HepG2 (cell line): ENCODE data around the gene GDAP2. TPM values are rescaled to one million over a fixed set of nuclear protein-coding genes. Genes with fewer than 3 reads are reported as not detected.

ENCODE experiments used
- ATAC-seq: fragments of 200-7000 bp; cut with Tn5 transposase; 3 replicates; pipeline ENCODE4 v1.9.1; 2020; ENCODE audit warnings: mild to moderate bottlenecking, moderate library complexity
- BruUV-seq: library from RNA; stranded (reverse); fragments of 400-500 nt; replicated peaks from 2 replicates; lab custom pipeline; 2021; lab: Mats Ljungman, UMichigan
- CTCF ChIA-PET: fragments of 300-600 bp; formaldehyde crosslinking; extraction: SDS; loops from one replicate; lab custom pipeline; 2021; ENCODE audit warnings: low total read pairs, inconsistent platforms, low intra/inter-chr PET ratio; lab: Yijun Ruan, JAX
- POLR2A ChIA-PET: fragments of 350-600 bp; sonication (Branson Sonifier 250); formaldehyde crosslinking; loops from one replicate; lab custom pipeline; 2020; ENCODE audit warnings: antibody characterized with exemption, inconsistent platforms; lab: Yijun Ruan, JAX
- DNase-seq: peaks from one replicate; pipeline ENCODE4 v3.0.0-alpha.2; 2015; ENCODE audit warnings: low spot score
- FAIRE-seq: peaks from 3 replicates; lab custom pipeline; 2011; peaks lifted over from hg19 to GRCh38; lab: Jason Lieb, UNC
- H2AFZ ChIP-seq: one replicate; pipeline ENCODE4 v1.6.1; 2011; ENCODE audit warnings: low read length, inconsistent platforms
- H3K27ac ChIP-seq: fragments of 300-600 bp; 3 replicates; pipeline ENCODE4 v1.8.0; 2011; ENCODE audit warnings: mixed run types, mild to moderate bottlenecking, mixed read lengths, low read length, inconsistent platforms; ENCODE audit not compliant: insufficient read depth; ENCODE audit errors: extremely low read length
- H3K27me3 ChIP-seq, 2 experiments: fragments of 200-600 bp in 1 of 2; 2 replicates in 1 of 2; 3 replicates in 1 of 2; pipeline versions ENCODE4 v1.6.0 to v1.8.0; 2011; ENCODE audit warnings: low read length in 2 of 2, mild to moderate bottlenecking in 2 of 2, moderate library complexity in 2 of 2, inconsistent platforms in 1 of 2; ENCODE audit not compliant: insufficient read depth in 2 of 2, control insufficient read depth in 1 of 2
- H3K36me3 ChIP-seq, 2 experiments: fragments of 200-600 bp in 1 of 2; replicated peaks in 1 of 2; 2 replicates in 1 of 2; 3 replicates in 1 of 2; pipeline versions ENCODE4 v1.5.1 to v1.8.0; 2011; ENCODE audit warnings: low read length in 2 of 2, inconsistent platforms in 1 of 2; ENCODE audit not compliant: insufficient read depth in 2 of 2, control insufficient read depth in 1 of 2
- H3K4me1 ChIP-seq: 2 replicates; pipeline ENCODE4 v1.5.1; 2012; ENCODE audit warnings: low read length, inconsistent platforms; ENCODE audit not compliant: insufficient read depth
- H3K4me2 ChIP-seq: 2 replicates; pipeline ENCODE4 v1.6.0; 2011; ENCODE audit warnings: low read depth, low read length, inconsistent platforms
- H3K4me3 ChIP-seq, 3 experiments: fragments of 200-600 bp in 1 of 3; sonication (generic), shearing (Covaris generic) in 1 of 3; replicated peaks in 1 of 3; 2 replicates each; pipeline ENCODE4 v1.5.1; 2011 to 2016; ENCODE audit warnings: low read length in 3 of 3, inconsistent platforms in 2 of 3, low read depth in 2 of 3, mild to moderate bottlenecking in 2 of 3, control low read depth in 1 of 3, mixed read lengths in 1 of 3; ENCODE audit not compliant: insufficient read depth in 1 of 3
- H3K79me2 ChIP-seq: one replicate; pipeline ENCODE4 v1.6.1; 2011; ENCODE audit warnings: low read length, inconsistent platforms; ENCODE audit not compliant: insufficient read depth
- H3K9ac ChIP-seq: 2 replicates; pipeline ENCODE4 v1.6.0; 2011; ENCODE audit warnings: mild to moderate bottlenecking, low read depth, low read length, inconsistent platforms; ENCODE audit not compliant: insufficient read depth
- H3K9me3 ChIP-seq: 2 replicates; pipeline ENCODE4 v1.5.1; 2012; ENCODE audit warnings: mild to moderate bottlenecking, low read length
- H4K20me1 ChIP-seq: 2 replicates; pipeline ENCODE4 v1.6.0; 2011; ENCODE audit warnings: inconsistent platforms, mild to moderate bottlenecking, low read length, moderate library complexity; ENCODE audit not compliant: insufficient read depth
- CCAR2 ChIP-seq: fragments of 200-400 bp; formaldehyde crosslinking; optimal IDR thresholded peaks from 2 replicates; pipeline ENCODE3; 2018; ENCODE audit warnings: low read depth, mild to moderate bottlenecking, low read length, moderate library complexity
- MTA1 ChIP-seq: sonication (generic); formaldehyde crosslinking; IDR thresholded peaks from 2 replicates; pipeline ENCODE4 v1.4.0; 2020; ENCODE audit warnings: missing genetic modification reagents, mild to moderate bottlenecking, borderline replicate concordance
- POGK ChIP-seq: sonication (generic); formaldehyde crosslinking; conservative IDR thresholded peaks from 2 replicates; pipeline ENCODE4 v1.8.0; 2022; ENCODE audit warnings: mild to moderate bottlenecking, moderate library complexity, missing genetic modification reagents
- POLR2AphosphoS5 ChIP-seq: IDR thresholded peaks from 2 replicates; pipeline ENCODE4 v1.6.1; 2012; ENCODE audit warnings: low read depth, low read length
- PPARG ChIP-seq: conservative IDR thresholded peaks from 2 replicates; pipeline ENCODE4 v1.6.1; 2016; ENCODE audit warnings: missing biosample characterization, missing genetic modification reagents
- RELA ChIP-seq: sonication (generic); formaldehyde crosslinking; IDR thresholded peaks from 2 replicates; pipeline ENCODE4 v1.4.0; 2020; ENCODE audit warnings: missing genetic modification reagents
- REPIN1 ChIP-seq: sonication (generic); formaldehyde crosslinking; IDR thresholded peaks from 2 replicates; pipeline ENCODE4 v1.8.0; 2022; ENCODE audit warnings: missing genetic modification reagents, low read depth, mild to moderate bottlenecking, borderline replicate concordance
- SOX6 ChIP-seq, 2 experiments: fragments of 450-650 bp in 1 of 2; sonication (generic) in 1 of 2; formaldehyde crosslinking in 1 of 2; IDR thresholded peaks; 2 replicates each; pipeline versions ENCODE4 v1.4.0 to v1.6.1; 2017 to 2020; ENCODE audit warnings: antibody characterized with exemption in 1 of 2, mild to moderate bottlenecking in 1 of 2, missing genetic modification reagents in 1 of 2
- ZBTB49 ChIP-seq: sonication (generic); formaldehyde crosslinking; IDR thresholded peaks from 2 replicates; pipeline ENCODE4 v1.4.0; 2020; ENCODE audit warnings: missing genetic modification reagents, borderline replicate concordance
- ZIK1 ChIP-seq: sonication (generic); formaldehyde crosslinking; IDR thresholded peaks from 2 replicates; pipeline ENCODE4 v1.5.0; 2020; ENCODE audit warnings: mild to moderate bottlenecking, low read depth, missing genetic modification reagents, borderline replicate concordance
- ZNF562 ChIP-seq: sonication (generic); formaldehyde crosslinking; IDR thresholded peaks from 2 replicates; pipeline ENCODE4 v1.8.0; 2022; ENCODE audit warnings: missing genetic modification reagents, borderline replicate concordance
- ZNF720 ChIP-seq: sonication (generic); formaldehyde crosslinking; IDR thresholded peaks from 2 replicates; pipeline ENCODE4 v1.4.0; 2020; ENCODE audit warnings: missing genetic modification reagents
- ZNF790 ChIP-seq: sonication (generic); formaldehyde crosslinking; IDR thresholded peaks from 2 replicates; pipeline ENCODE4 v1.8.0; 2022; ENCODE audit warnings: missing genetic modification reagents, mild to moderate bottlenecking, borderline replicate concordance
- ZNF879 ChIP-seq: sonication (generic); formaldehyde crosslinking; IDR thresholded peaks from 2 replicates; pipeline ENCODE4 v1.8.1; 2023; ENCODE audit warnings: missing genetic modification reagents
- ZXDC ChIP-seq: sonication (generic); formaldehyde crosslinking; IDR thresholded peaks from 2 replicates; pipeline ENCODE4 v1.5.0; 2020; ENCODE audit warnings: mild to moderate bottlenecking, missing genetic modification reagents
- WGBS: methylation state at CpG from one replicate; pipeline ENCODE4 v1.1.6; 2017; ENCODE audit warnings: low lambda C conversion rate; 5-methylcytosine and 5-hydroxymethylcytosine counted together
- in situ Hi-C: cut with HindIII; loops from 2 replicates; pipeline ENCODE4 v1.10.0; 2017; ENCODE audit warnings: low pct_unique_long_range_greater_than_20kb; ENCODE audit not compliant: extremely low pct_ligation_motif_present
- intact Hi-C: fragments of 100-400 bp; cut with micrococcal nuclease; formaldehyde crosslinking; loops from one replicate; pipeline ENCODE4 v1.10.0; 2022; ENCODE audit not compliant: unreplicated experiment
- polyA plus RNA-seq, 8 experiments: library from polyadenylated mRNA; depleted of rRNA in 3 of 8; stranded (reverse) in 7 of 8; unstranded in 1 of 8; fragments of >200 nt; fragmentation: Illumina TruSeq in 4 of 8; extraction: Trizol in 4 of 8; gene quantifications; 2 replicates each; pipeline versions ENCODE4 v1.2.1 to v1.2.3, GENCODE V29; 2011 to 2016; ENCODE audit warnings: low read depth in 4 of 8, missing spikeins in 1 of 8, mixed read lengths in 1 of 8; ENCODE audit not compliant: insufficient read depth in 1 of 8
- total RNA-seq, 5 experiments: library from RNA; depleted of rRNA; stranded (reverse); fragments of >200 nt; fragmentation: Illumina TruSeq; extraction: Trizol; gene quantifications; 2 replicates each; pipeline ENCODE4 v1.2.3, GENCODE V29; 2016; ENCODE audit warnings: low read depth in 1 of 5

Gene GDAP2
- total and polyA plus RNA-seq, 2 of the 13 experiments (the other 11 are each of a cell fraction or from before 2014, with no cell fraction given), result 11.4 to 23.2 TPM

GRCh38 chr1:117929343-117930172, at the start of gene GDAP2, which contains the start of gene WDR3 (continued):
- TF ChIP-seq ZNF879 (CRISPR knock-in tag) (0 out of 2 replicates have a peak, but pooled peaks have one; percentile 13), ZXDC (no peak; the same call in 1 of the 2 replicates), CCAR2 (no peak)

- DNase-seq, result no peak
- CTCF ChIA-PET, result no interaction called here
- no peak overlapping the region for H3K4me2 ChIP-seq
- POLR2A ChIA-PET, result no interaction called here
- H3K27ac ChIP-seq, result no peak overlapping the region
- FAIRE-seq, result no peak
- in situ Hi-C loops, result no loop called here
- H3K79me2 ChIP-seq, result no peaks in the 10 kb centered on the region
- no peak; the same call in 2 of the 3 replicates for ATAC-seq
- no peaks in the 10 kb centered on the region for H3K4me1 ChIP-seq
- WGBS, result 0% methylated on average over 3 of the region's 3 CpGs
- no peak overlapping the region for H3K9ac ChIP-seq
- intact Hi-C loops, result no loop called here
- no TSS peak for BruUV-seq
- H4K20me1 ChIP-seq, result no peaks in the 10 kb centered on the region
- H3K4me3 ChIP-seq, result no peak overlapping the region
- H3K9me3 ChIP-seq, result no peaks in the 10 kb centered on the region
- H3K27me3 ChIP-seq, result no peaks in the 10 kb centered on the region; a peak in 1 of 5 replicates
- no peak overlapping the region for H2AFZ ChIP-seq
- H3K36me3 ChIP-seq, result no peaks in the 10 kb centered on the region
- TF ChIP-seq ZNF720 (CRISPR knock-in tag) (no peak), ZIK1 (CRISPR knock-in tag) (no peak), ZNF562 (CRISPR knock-in tag) (no peak), MTA1 (CRISPR knock-in tag) (no peak), ZBTB49 (CRISPR knock-in tag) (no peak), ZNF790 (no peak), SOX6 (IDR thresholded peaks at IDR 0.05) (no peak), SOX6 (CRISPR knock-in tag; IDR thresholded peaks at IDR 0.05) (no peak), POGK (no peak), PPARG (no peak), POLR2AphosphoS5 (no peak), REPIN1 (no peak), RELA (CRISPR knock-in tag) (no peak)
These were observed 47.0 kb upstream of the GDAP2 start for GRCh38 chr1:117976381-117976780.
